ENCODE measurements around the gene GNPDA2. TPM values are rescaled to one million over a fixed set of nuclear protein-coding genes. Genes with fewer than 3 reads are reported as not detected.

GNPDA2 gene
- total RNA-seq, 1 experiment from 2014 or later: 31.1 TPM

DNA sequence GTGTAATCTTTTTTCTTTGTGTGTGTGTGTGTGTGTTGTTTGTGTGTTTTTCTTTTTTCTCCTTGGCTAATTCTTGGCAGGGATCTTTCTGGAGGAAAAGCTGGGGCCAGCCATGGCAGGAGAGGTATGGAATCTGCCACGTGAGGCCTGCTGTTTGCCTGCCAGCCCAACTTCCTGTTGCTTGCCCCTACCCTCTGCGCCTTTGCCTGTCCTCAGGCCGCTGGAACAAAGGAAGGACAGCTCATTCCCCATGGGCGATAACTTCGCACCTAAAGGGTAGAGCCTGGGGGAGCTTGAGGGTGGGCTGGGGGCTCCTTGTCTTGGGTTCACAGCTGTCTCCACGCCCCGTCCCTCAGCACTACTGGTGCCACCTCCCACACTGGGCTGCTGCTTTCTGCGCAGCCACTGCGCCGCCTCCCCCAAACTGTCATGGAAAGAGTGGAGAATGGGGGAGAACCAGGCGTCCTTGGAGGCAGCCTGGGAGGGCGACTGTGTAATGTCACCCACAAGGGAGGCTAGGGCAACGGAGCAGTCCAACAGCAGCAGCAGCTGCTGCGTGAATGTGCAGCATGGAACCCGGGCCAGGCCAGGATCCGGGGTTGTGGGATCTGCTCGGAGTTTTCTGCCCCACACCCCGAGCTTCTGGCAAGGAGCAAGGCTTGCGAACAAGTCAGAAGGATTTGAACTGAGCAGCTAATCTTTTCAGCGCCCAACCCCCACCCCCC, 62.7 kb downstream of the GNPDA2 start:
- Histone ChIP-seq H3K4me1 (no peaks in the 10 kb centered on the region), H3K4me3 (no peak overlapping the region), H3K36me3 (no peaks in the 10 kb centered on the region), H3K27me3 (no peaks in the 10 kb centered on the region; the same call in 1 of the 2 replicates), H3K9me3 (replicated peaks) (no peaks in the 10 kb centered on the region), H3K27ac (no peak overlapping the region)
- no peak for DNase-seq

DNA sequence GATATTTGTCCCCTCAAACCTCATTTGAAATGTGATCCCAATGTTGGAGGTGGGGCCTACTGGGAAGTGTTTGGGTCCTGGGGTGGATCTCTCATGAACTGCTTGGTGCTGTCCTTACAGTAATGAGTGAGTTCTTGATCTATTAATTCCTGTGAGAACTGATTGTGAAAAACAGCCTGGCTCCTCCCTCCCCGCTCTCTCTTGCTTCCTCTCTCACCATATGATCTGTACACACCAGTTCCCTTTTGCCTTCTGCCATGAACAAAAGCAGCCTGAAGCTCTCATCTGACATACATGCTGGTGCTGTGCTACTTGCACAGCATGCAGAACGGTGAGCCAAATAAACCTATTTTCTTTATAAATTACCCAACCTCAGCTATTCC, 63.7 kb downstream of the GNPDA2 start:
- Histone ChIP-seq H3K4me1 (no peaks in the 10 kb centered on the region), H3K4me3 (no peak overlapping the region), H3K9me3 (replicated peaks) (no peaks in the 10 kb centered on the region), H3K27me3 (no peaks in the 10 kb centered on the region; the same call in 1 of the 2 replicates), H3K36me3 (no peaks in the 10 kb centered on the region), H3K27ac (no peak overlapping the region)
- no peak for DNase-seq

DNA sequence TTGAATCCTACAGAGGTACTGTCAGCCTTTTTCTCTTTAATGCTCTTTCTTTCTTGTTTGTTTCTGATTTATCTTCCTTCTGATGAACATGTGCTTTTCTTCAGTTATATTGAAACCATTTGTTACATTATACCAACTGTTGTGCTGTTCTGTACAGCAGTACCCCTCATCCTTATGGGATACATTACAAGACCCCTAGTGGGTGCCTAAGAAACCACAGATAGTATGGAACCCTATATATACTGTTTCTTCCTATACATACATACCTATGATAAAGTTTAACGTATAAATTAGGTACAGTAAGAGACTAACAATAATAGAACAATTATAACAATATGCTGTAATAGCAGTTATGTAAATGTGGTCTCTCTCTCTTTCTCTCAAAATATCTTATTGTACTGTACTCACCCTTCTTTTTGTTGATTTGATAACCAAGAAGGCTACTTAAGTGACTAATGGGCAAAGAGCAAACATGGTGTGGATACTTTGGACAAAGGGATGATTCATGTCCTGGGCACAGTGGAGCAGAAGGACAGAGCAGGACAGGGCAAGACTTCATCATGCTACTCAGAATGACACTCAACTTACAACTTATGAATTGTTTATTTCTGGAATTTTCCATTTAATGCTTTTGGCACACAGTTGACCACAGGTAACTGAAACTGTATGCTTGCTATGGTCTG, 64.3 kb downstream of the GNPDA2 start:
- Histone ChIP-seq H3K36me3 (no peaks in the 10 kb centered on the region), H3K27ac (no peak overlapping the region), H3K4me3 (no peak overlapping the region), H3K9me3 (replicated peaks) (no peaks in the 10 kb centered on the region), H3K27me3 (no peaks in the 10 kb centered on the region; the same call in 1 of the 2 replicates), H3K4me1 (no peaks in the 10 kb centered on the region)
- DNase-seq: no peak

DNA sequence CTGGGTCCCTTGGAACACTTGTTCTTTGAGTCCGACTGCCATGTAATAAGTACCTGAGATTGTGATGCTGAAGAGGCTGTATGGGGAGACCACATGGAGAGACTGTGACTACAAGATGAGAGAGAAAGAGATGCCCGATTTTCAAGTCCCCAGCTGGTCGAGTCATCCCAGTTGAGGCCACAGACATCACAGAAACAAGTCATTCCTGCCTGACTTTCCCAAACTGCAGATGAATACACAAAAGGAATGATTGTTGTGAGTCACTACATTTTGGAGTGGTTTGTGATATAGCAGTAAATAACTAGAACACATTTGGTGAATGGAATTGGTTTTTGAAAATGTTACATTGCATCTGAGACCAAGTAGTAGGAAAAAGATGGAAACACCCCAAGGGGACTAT, 66.0 kb downstream of the GNPDA2 start:
- Histone ChIP-seq H3K4me1 (no peaks in the 10 kb centered on the region), H3K27me3 (no peaks in the 10 kb centered on the region), H3K27ac (no peak overlapping the region), H3K36me3 (no peaks in the 10 kb centered on the region), H3K4me3 (no peak overlapping the region), H3K9me3 (replicated peaks) (no peaks in the 10 kb centered on the region)
- DNase-seq: no peak

DNA sequence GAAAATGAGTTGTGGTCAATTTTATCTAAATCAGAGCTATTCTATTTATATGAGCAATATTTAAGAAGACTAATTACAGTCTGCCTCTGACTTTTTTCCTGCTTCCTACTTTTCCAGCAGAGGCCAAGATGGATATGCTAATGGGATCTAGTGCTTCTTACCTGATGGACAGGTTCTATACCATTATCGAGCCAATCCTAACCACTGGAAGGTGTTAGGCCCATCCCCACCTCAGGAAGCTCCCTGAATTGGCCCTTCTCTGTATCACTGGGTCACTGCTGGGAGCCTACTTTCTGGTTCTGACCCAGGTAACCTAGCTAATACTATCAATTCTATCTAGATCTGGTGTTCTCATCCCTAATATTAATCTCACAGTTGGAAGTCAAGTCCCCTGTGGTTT, 74.4 kb downstream of the GNPDA2 start:
- H3K9me3 ChIP-seq (replicated peaks): no peaks in the 10 kb centered on the region
- no peak for DNase-seq
- no peaks in the 10 kb centered on the region for H3K4me1 ChIP-seq
- H3K36me3 ChIP-seq: no peaks in the 10 kb centered on the region
- no peak overlapping the region for H3K27ac ChIP-seq
- no peak overlapping the region for H3K4me3 ChIP-seq
- H3K27me3 ChIP-seq: 0 out of 2 replicates have a peak, but pooled peaks cover 3% of the 10 kb centered on the region

Other genes with a start within 250 kb of the GNPDA2 start
- not detected in 2 replicates for gene YIPF7, start 74.9 kb downstream of the GNPDA2 start, total RNA-seq (2014; rRNA removed; shearing (Covaris generic))
- 41.8 and 44.5 TPM in 2 replicates for gene GUF1, start 48.1 kb downstream of the GNPDA2 start, total RNA-seq (2014; rRNA removed; shearing (Covaris generic))